HepG2 (cell line): ENCODE data around the gene FNDC3B. TPM values are rescaled to one million over a fixed set of nuclear protein-coding genes. Genes with fewer than 3 reads are reported as not detected.

Experiments used
- AGO1 ChIP-seq: fragments of 200-400 bp; formaldehyde crosslinking; IDR thresholded peaks from 2 replicates; pipeline ENCODE4 v1.6.1; 2017; ENCODE audit warnings: mild to moderate bottlenecking, low read depth, low read length, moderate library complexity; ENCODE audit not compliant: poor library complexity, severe bottlenecking
- AGO2 ChIP-seq: fragments of 200-400 bp; formaldehyde crosslinking; optimal IDR thresholded peaks from 2 replicates; pipeline ENCODE3; 2017; ENCODE audit warnings: mild to moderate bottlenecking, low read depth, low read length, moderate library complexity
- ATF5 ChIP-seq: sonication (generic); formaldehyde crosslinking; IDR thresholded peaks from 2 replicates; pipeline ENCODE4 v1.4.0; 2020; ENCODE audit warnings: mild to moderate bottlenecking, low read depth, missing genetic modification reagents
- BORCS8-MEF2B ChIP-seq: sonication (generic); formaldehyde crosslinking; IDR thresholded peaks from 2 replicates; pipeline ENCODE4 v1.8.0; 2022; ENCODE audit warnings: mild to moderate bottlenecking, missing genetic modification reagents
- HDAC2 ChIP-seq: sonication (generic); formaldehyde crosslinking; IDR thresholded peaks from 2 replicates; pipeline ENCODE4 v1.4.0; 2020; ENCODE audit warnings: missing genetic modification reagents
- KDM5B ChIP-seq: sonication (generic); formaldehyde crosslinking; IDR thresholded peaks from 2 replicates; pipeline ENCODE4 v1.4.0; 2020; ENCODE audit warnings: missing genetic modification reagents, mild to moderate bottlenecking, borderline replicate concordance
- MXD1 ChIP-seq: sonication (generic); formaldehyde crosslinking; IDR thresholded peaks from 2 replicates; pipeline ENCODE4 v1.4.0; 2020; ENCODE audit warnings: mild to moderate bottlenecking, missing genetic modification reagents
- POLR2A ChIP-seq, 2 experiments: IDR thresholded peaks; 2 replicates each; pipeline ENCODE4 v1.6.1; 2011; ENCODE audit warnings: low read depth in 2 of 2, low read length in 2 of 2, mild to moderate bottlenecking in 1 of 2, moderate library complexity in 1 of 2; ENCODE audit not compliant: insufficient read depth in 1 of 2
- RBM22 ChIP-seq: fragments of 200-400 bp; formaldehyde crosslinking; optimal IDR thresholded peaks from 2 replicates; pipeline ENCODE3; 2017; ENCODE audit warnings: mild to moderate bottlenecking, low read length, moderate library complexity
- SRSF1 ChIP-seq: fragments of 200-400 bp; formaldehyde crosslinking; optimal IDR thresholded peaks from 2 replicates; pipeline ENCODE3; 2017; ENCODE audit warnings: mild to moderate bottlenecking, low read depth, low read length, moderate library complexity
- ZBTB25 ChIP-seq: IDR thresholded peaks from 2 replicates; pipeline ENCODE4 v1.6.1; 2018; ENCODE audit warnings: missing genetic modification reagents
- ZBTB37 ChIP-seq: sonication (generic); formaldehyde crosslinking; IDR thresholded peaks from 2 replicates; pipeline ENCODE4 v1.4.0; 2020; ENCODE audit warnings: mild to moderate bottlenecking, missing genetic modification reagents
- ZGPAT ChIP-seq: IDR thresholded peaks from 2 replicates; pipeline ENCODE4 v1.6.1; 2016; ENCODE audit warnings: mild to moderate bottlenecking
- ZHX1 ChIP-seq: sonication (generic); formaldehyde crosslinking; IDR thresholded peaks from 2 replicates; pipeline ENCODE4 v1.8.1; 2022; ENCODE audit warnings: low read depth, mild to moderate bottlenecking, missing genetic modification reagents
- ZKSCAN1 ChIP-seq: fragments of 150-350 bp; IDR thresholded peaks from 2 replicates; pipeline ENCODE4 v1.6.1; 2014; ENCODE audit warnings: low read length
- ZNF704 ChIP-seq: sonication (generic); formaldehyde crosslinking; IDR thresholded peaks from 2 replicates; pipeline ENCODE4 v1.8.1; 2023; ENCODE audit warnings: mild to moderate bottlenecking, inconsistent platforms, moderate library complexity, missing genetic modification reagents, borderline replicate concordance
- ZUFSP ChIP-seq: sonication (generic); formaldehyde crosslinking; IDR thresholded peaks from 2 replicates; pipeline ENCODE4 v1.9.0; 2021; ENCODE audit warnings: missing genetic modification reagents, mild to moderate bottlenecking, borderline replicate concordance
- polyA plus RNA-seq, 8 experiments: library from polyadenylated mRNA; depleted of rRNA in 3 of 8; stranded (reverse) in 7 of 8; unstranded in 1 of 8; fragments of >200 nt; fragmentation: Illumina TruSeq in 4 of 8; extraction: Trizol in 4 of 8; gene quantifications; 2 replicates each; pipeline versions ENCODE4 v1.2.1 to v1.2.3, GENCODE V29; 2011 to 2016; ENCODE audit warnings: low read depth in 4 of 8, missing spikeins in 1 of 8, mixed read lengths in 1 of 8; ENCODE audit not compliant: insufficient read depth in 1 of 8
- total RNA-seq, 5 experiments: library from RNA; depleted of rRNA; stranded (reverse); fragments of >200 nt; fragmentation: Illumina TruSeq; extraction: Trizol; gene quantifications; 2 replicates each; pipeline ENCODE4 v1.2.3, GENCODE V29; 2016; ENCODE audit warnings: low read depth in 1 of 5

Gene FNDC3B
- total and polyA plus RNA-seq, 2 of the 13 experiments (the other 11 are each of a cell fraction or from before 2014, with no cell fraction given): 74.8 to 103 TPM

GRCh38 chr3:172410702-172411477 is 371.5 kb downstream of the FNDC3B start (continued):
- no peak for TF ChIP-seq ZGPAT
- TF ChIP-seq AGO2: peak; percentile 98
- TF ChIP-seq ZNF704 (CRISPR knock-in tag): no peak
- TF ChIP-seq ZHX1 (CRISPR knock-in tag): no peak
- TF ChIP-seq ATF5 (CRISPR knock-in tag): no peak
- TF ChIP-seq ZUFSP (CRISPR knock-in tag): no peak
- no peak for TF ChIP-seq MXD1 (CRISPR knock-in tag)
- TF ChIP-seq ZKSCAN1: no peak
- TF ChIP-seq KDM5B (CRISPR knock-in tag): no peak
- no peak for TF ChIP-seq ZBTB37 (CRISPR knock-in tag)
- TF ChIP-seq HDAC2 (CRISPR knock-in tag): no peak
- TF ChIP-seq BORCS8-MEF2B (CRISPR knock-in tag): no peak
- peak; percentile 84 for TF ChIP-seq AGO1
- no peak for TF ChIP-seq ZBTB25 (CRISPR knock-in tag)
- peak; percentile 34 for TF ChIP-seq SRSF1
- 0 out of 4 replicates have a peak, but pooled peaks of 1 of the 2 experiments have one; percentile 10 for TF ChIP-seq POLR2A (IDR thresholded peaks at IDR 0.05; ENCODE audit: insufficient read depth in 1 of 2, low read depth in 2 of 2, low read length in 2 of 2)
- peak; percentile 63 for TF ChIP-seq RBM22
